Measurements from ENCODE around the gene CAMK4.
A peak's percentile ranks its signal among the peaks of the same experiment; 100 is the strongest.
"Not testable (repeated sequence)": the region's sequence is repeated elsewhere in the genome, so short reads cannot be mapped to it uniquely, and the experiment has no call there.

The CAMK4 gene

DNA sequence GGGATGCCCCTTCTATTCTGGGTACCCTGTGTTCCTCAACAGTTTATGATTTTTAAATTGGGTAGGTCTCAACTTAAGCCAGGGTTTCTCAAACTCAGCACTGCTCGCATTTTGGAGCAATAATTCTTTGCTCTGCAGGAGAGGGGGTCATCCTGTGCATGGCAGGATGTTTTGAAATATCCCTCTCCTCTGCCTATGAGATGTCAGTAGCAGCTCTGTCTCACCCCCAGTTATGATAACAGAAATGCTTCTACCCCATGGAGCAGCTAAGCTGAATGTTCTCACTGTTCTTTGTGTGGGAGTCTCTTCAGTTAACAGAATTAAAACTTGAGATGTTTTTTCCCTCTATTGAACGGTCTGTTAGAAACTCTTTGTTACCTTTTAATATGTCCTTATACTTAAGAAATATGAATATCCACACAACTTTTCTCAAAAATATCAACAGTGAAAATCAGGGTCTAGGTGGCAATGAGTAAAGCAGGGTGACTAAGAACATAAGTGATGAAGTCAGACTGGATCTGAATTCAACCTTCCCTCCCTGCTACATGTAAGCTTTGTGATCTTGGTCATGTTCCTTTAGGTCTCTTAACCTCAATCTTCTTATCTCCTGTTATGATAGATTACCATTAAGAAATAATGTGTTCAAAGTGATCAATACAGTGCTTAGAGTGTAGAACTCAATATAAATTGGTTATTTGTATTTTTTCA, 89.0 kb downstream of the CAMK4 start:
- DNase-seq = no peak

- DNase-seq = peak in 1 of 3 experiments; percentile 34
Observed at GRCh38 chr5:111320953-111321352, 96.8 kb downstream of the CAMK4 start.

DNA sequence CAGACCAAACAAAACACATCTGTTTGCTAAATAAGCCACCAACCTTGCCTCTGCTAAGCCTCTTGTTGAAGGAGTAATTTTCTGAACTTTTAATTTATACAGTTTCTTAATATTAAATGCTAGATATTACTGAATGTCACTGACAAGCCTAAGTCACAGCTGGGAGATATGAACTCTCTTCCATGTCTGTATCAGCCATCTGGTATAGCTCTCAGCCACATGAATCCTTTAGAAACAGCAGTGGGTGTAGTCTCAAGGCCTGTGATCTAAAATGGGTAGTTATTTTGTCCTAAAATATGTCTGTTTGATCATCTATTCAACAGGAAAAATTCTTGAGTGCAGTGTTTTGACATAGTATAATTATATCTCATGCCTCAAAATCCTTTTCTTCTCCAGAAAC, 97.2 kb downstream of the CAMK4 start:
- DNase-seq = no peak

- no peak for DNase-seq
Observed at GRCh38 chr5:111326551-111326950, 102.4 kb downstream of the CAMK4 start.

DNA sequence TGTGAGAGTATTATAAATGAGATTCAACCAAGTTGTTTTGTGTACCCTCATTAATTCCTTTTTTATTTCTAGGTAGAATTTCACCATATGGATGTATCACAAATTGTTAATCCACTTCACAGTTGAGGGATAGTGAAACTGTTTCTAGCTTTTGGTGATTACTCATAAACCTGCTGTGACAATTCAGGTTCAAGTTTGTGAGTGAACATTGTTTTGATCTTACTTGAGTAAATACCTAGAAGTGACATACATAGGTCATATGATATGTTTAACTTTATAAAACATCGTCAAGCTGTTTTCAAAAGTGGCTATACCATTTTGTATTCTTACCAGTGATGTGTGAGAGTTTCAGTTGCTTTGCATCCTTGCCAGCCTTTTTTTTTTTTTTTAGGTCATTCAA, 112.9 kb downstream of the CAMK4 start:
- DNase-seq = peak in 1 of 3 experiments; percentile 4

DNA sequence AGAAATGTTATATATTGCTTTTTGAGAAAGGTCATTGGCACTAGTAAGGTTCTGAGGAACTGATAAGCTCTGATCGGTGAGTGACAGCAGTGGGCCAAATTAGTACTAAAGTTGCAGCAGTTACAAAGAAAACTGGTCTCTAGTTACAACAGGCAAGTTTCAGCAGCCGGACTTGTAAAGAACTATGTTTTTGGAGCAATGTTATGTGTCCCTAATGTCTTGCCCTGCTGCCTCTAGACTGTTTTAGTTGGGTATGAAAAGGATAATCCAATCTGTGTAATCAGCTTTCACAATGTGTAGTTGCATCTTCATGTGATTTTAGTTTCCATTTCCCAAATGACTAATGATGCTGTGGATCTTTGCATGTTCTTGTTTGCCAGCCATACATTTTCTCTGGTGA, 113.5 kb downstream of the CAMK4 start:
- peak in 1 of 3 experiments; percentile 4 for DNase-seq

DNA sequence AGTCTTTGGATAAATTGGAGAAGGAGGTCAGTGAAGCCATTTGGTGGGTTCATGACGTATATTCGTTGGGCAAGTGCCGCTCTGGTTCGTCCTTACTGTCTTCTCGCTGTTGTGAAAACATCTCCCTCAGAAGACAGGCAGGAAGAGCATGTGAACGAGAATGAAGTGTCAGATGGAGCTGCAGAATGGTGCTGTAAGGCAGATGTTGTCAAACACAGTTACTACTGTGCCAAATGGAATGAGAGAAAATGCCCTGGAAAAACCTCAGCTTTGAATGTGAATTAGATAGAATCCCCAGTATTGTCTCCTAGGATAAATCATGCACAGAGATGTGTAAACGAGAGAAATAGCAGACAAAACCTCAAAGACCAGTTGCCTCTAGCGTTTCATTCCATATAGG, 121.5 kb downstream of the CAMK4 start:
- no peak for DNase-seq

- DNase-seq = no peak
Observed at GRCh38 chr5:111347021-111347420, 122.8 kb downstream of the CAMK4 start.

- DNase-seq = no peak
Observed at GRCh38 chr5:111348661-111349329, 124.6 kb downstream of the CAMK4 start.

DNA sequence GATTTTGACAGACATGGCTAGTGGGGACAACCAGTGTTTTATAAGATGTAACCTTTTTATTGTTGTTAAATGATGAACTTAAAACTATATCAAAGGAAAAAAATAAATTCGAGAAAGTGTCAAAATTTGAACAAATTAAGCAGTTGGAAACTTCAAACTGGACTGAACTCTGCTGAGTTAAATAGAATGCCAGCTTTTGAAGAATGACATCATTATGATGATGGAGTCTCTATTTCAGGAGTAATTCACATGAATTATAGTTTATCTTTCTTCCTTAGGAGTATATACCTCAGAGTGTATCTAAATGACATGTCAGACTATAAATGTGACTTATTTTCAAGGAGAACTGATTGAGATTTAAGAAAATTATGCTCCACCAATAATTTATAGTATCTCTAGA, 125.2 kb downstream of the CAMK4 start:
- DNase-seq = no peak

DNA sequence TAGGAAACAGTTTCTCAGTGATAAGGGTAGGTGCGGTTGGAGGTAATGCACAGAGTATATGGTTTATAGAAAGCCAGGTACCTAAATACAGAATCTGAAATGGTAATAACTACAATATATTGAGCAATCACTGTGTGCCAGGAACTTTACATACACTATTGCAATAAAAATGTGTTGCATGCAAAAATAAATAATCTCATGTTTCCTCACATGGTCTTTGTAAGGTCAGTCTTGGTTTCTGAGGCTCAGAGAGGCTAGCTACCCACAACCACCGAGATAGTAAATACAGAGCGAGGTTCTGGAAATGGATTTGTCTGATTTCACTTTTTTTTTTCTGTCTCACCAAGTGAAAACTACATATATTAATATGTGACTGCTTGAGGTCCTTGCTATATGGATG, 128.9 kb downstream of the CAMK4 start:
- no peak for DNase-seq

GRCh38 chr5:111358726-111359125, 134.5 kb downstream of the CAMK4 start:
- not testable (repeated sequence) for DNase-seq

DNA sequence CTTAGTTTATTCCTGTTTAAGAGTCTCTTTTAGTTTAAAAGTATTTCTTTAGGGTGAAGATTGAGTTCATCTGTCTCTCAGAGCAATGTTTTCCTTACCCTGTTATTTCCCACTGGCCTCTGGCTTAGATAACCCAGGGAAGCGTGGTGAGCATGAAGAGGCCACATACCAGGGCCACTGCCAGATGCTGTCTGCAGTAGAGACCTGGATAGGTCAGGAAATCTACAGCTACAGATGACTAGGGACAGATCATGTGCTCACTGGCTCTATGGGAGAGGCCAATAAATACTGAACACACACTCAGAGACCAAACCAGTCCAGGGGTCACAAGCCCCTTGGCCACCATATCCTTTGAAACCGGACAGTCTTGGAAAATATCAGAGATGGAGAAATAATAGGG, 136.0 kb downstream of the CAMK4 start:
- no peak for DNase-seq

DNA sequence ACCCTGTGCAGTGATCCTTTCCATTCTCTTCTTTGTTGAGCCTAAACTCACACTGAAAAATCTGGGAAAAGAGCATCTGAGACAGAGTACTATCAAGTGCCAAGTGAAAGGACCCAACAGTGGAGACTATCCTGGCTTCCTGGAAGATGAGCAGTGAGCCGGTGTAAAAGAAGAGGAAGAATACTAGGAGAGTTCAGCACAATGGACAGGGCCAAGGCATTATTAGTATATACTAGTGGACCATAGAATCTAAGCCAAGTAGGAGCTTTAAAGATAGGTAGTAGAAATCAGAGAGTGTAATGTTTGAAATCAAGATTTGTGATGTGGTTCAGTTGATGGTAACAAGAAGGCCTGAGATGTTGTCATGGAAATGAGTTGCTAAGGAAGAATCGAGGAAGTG, 140.8 kb downstream of the CAMK4 start:
- no peak for DNase-seq

GRCh38 chr5:111366388-111366787, 142.2 kb downstream of the CAMK4 start:
- no peak for DNase-seq

DNA sequence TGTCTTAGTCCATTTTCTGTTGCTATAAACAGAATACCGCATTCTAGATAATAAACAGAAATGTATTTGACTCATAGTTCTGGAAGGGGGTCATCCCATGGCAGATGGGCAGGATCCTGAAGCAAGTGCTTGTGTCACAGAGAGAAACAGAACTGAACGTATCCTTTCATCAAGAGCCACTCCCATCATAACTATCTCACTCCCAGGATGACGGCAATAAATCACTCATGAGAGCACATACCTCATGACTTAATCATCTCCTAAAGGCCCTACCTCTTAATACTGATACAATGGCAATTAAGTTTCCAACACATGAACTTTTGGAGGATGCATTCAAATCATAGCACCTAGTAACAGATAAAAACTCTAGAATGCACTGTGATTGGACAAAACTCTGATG, 142.9 kb downstream of the CAMK4 start:
- DNase-seq = peak in 1 of 3 experiments; percentile 54

GRCh38 chr5:111372799-111373198, 148.6 kb downstream of the CAMK4 start:
- no peak for DNase-seq

DNA sequence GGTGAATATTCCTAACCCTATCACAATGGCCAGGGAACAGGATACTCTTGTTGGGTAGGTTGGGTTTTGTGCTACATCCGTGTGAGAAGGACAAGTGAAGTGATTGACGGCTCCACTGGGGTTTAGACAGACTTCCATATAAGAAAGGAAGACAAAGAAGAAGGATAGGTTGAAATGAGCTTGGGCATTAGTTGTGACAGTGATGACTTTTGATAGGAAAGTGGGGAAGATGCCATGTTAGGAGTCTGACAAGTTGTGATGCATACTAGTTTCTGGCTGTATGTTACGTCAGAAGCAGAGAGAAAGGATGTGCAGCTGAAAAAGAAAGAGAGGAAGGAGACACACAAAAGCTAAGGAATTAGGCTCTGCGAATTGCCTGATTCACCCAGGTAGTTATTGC, 150.2 kb downstream of the CAMK4 start:
- no peak for DNase-seq

- no peak for DNase-seq
Observed at GRCh38 chr5:111375645-111376044, 151.5 kb downstream of the CAMK4 start.

DNA sequence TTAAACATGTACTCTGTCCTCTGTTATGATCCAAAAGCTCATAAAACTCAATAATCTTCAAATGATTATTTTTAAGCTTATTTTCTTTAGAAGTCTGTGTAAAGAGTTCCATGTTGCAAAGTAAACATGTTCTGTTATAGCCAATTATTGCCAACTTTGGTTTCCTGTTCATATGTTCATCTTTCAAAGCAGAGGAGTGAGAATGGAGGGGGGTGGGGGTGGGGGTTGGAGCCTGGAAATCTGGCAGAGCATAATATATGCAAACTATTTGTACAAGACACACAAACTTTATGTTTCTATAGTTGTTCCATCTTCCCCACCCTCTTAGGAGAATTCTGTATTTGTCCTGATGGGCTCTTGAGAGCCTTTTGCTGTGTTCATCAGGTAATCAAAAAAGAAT, 153.1 kb downstream of the CAMK4 start:
- DNase-seq = no peak

DNA sequence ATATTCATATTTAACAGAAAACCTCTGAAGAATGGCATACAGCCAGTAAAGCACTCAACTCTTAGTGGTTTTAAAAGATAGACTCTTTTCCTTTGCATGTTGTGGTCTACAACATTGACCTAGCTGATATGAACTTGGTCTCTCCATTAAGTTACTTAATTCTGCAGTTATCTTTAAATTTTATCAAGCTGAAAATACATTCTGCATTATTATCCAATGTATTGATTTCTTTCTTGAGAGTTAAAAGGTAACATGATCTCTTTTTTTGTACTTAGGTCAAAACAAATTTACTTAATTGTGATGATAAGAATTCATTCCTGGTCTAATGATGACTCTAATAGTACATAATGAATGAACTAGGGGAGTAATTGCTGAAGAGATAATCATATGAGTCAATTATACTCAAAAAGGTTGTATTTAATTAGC, 155.2 kb downstream of the CAMK4 start:
- peak in 1 of 3 experiments; percentile 75 for DNase-seq

- no peak for DNase-seq
Observed at GRCh38 chr5:111383288-111383970, 159.2 kb downstream of the CAMK4 start.

DNA sequence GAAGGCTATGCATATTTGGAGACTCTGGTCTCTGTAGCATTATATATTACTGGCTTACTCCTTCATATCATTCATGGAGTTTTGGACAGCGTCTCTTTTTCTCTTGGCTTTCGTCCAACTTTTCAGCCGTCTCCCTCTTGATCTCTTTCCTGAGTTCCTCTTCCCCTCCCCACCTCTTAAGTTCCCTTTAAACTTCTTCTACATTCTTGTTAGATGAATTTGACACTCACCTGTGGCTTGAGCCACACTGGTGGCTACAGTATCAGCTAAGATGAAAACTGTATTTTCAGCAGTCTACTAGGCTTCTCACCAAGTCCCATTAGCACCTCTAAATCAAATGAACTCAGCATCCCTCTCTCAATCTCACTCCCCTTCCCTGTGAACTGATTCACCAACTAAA, 160.0 kb downstream of the CAMK4 start:
- peak in 2 of 3 experiments; percentile 3 to 9 for DNase-seq

GRCh38 chr5:111385051-111385450, 160.9 kb downstream of the CAMK4 start:
- peak in 1 of 3 experiments; percentile 62 for DNase-seq
